Immature natural killer cell (primary cell): Measurements from ENCODE around the gene UNC13C. TPM values are rescaled to one million over a fixed set of nuclear protein-coding genes. Genes with fewer than 3 reads are reported as not detected.
A peak's percentile ranks its signal among the peaks of the same experiment; 100 is the strongest.

Source experiments
- DNase-seq, 3 donors: peaks; one replicate each; pipeline ENCODE4 v3.0.0; 2022; ENCODE audit warnings: mixed read lengths in 1 of 3
- H3K27ac Mint-ChIP-seq, 6 donors: one replicate each; pipeline ENCODE4 v1.8.0; 2020; ENCODE audit warnings: mixed read lengths in 6 of 6, mild to moderate bottlenecking in 5 of 6, inconsistent platforms in 4 of 6, moderate library complexity in 3 of 6
- H3K27me3 Mint-ChIP-seq, 3 donors: one replicate each; pipeline ENCODE4 v1.8.0; 2020 to 2021; ENCODE audit warnings: low read depth in 3 of 3, mild to moderate bottlenecking in 3 of 3, mixed read lengths in 3 of 3, moderate library complexity in 3 of 3, inconsistent platforms in 1 of 3
- H3K36me3 Mint-ChIP-seq, 3 donors: one replicate each; pipeline ENCODE4 v1.8.0; 2020; ENCODE audit warnings: mixed read lengths in 3 of 3, inconsistent platforms in 2 of 3, mild to moderate bottlenecking in 2 of 3
- H3K4me1 Mint-ChIP-seq, 2 donors: one replicate each; pipeline ENCODE4 v1.8.0; 2020; ENCODE audit warnings: inconsistent platforms in 2 of 2, mild to moderate bottlenecking in 2 of 2, mixed read lengths in 2 of 2, moderate library complexity in 1 of 2
- H3K4me3 Mint-ChIP-seq, 5 donors: one replicate each; pipeline ENCODE4 v1.8.0; 2020; ENCODE audit warnings: mild to moderate bottlenecking in 5 of 5, mixed read lengths in 5 of 5, inconsistent platforms in 3 of 5, moderate library complexity in 3 of 5
- H3K9me3 Mint-ChIP-seq, 6 donors: one replicate each; pipeline ENCODE4 v1.8.0; 2020; ENCODE audit warnings: mild to moderate bottlenecking in 6 of 6, mixed read lengths in 6 of 6, inconsistent platforms in 4 of 6, moderate library complexity in 3 of 6
- polyA plus RNA-seq, 3 donors: library from polyadenylated mRNA; unstranded; fragments of 300-500 nt; fragmentation: Illumina TruSeq; gene quantifications; one replicate each; pipeline ENCODE4 v1.2.3, GENCODE V29; 2021

UNC13C gene
- polyA plus RNA-seq, 3 donors from 2014 or later = not detected

DNA sequence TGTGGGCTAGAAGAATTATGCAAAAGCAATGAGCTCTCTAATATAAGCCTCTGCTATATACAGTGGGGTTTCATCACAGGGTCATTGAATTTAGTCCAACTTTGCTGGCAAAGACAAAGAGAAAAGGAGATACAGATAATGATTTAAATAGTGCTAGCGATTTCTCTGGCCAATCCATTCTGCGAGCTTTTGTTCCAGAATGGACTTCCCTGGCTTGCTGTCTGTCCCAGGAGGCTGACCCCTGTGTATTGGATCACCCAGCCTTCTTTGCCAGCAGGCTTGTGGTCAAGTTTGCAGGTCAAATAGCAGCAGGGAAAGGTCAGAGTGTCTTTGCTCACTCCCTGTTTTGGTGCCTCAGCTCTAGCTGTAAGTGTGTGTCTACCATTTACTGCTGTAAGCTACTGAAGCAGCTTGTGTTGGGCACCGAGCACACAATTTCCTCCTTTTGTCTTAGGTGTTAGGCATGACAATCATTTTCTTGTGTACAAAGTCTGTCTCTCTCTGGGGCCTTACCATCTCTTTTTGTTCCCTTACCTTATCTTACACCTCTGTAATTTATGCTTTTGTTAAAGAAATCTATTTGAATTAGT lies 55.7 kb downstream of the UNC13C start:
- Mint-ChIP-seq H3K27ac (no peak overlapping the region), H3K9me3 (peaks cover 0 to 6% (median 3%) of the 10 kb centered on the region in 6 donors), H3K4me3 (no peak overlapping the region), H3K4me1 (no peaks in the 10 kb centered on the region), H3K36me3 (no peaks in the 10 kb centered on the region), H3K27me3 (peaks cover 0 to 2% (median 0%) of the 10 kb centered on the region in 3 donors)
- no peak for DNase-seq

DNA sequence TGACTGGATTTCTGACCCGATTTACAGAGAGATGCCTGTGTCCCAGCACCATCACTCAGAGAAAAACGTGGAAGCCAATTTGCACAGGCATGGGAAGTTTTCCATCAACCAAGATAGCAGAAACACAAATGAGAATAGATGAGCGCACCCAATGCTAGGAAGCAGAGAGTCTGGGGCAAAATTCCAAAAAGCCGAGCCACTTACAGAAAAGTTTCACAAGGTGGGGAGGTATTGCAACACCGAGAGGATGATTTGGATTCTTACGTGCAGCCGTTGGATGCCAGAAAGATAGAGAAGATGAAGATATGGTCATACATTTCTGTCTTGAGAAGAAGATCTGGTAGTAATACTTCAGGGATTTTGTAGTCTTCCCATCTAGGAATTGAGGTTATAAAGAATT lies 57.4 kb downstream of the UNC13C start:
- H3K9me3 Mint-ChIP-seq = peaks cover 0 to 6% (median 3%) of the 10 kb centered on the region in 6 donors

DNA sequence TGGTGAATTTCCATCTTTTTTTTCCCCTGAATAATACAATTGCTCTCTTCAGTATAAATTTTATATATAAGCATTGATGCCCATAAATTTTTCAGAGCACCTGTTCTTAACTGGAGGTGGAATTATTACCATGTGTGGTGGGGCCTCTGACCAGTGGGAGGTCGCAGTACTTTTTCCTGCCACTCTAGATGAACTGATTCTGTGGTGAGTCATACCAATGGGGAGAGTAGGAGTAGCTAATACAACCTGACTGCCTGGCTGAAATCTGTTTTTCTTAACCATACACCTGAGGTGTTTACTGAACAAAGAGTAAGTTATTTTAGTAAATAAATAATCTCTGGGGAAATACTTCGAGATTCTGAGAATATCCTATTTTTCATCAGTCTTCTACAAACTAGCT lies 67.2 kb downstream of the UNC13C start:
- Mint-ChIP-seq H3K9me3 (peaks cover 0 to 19% (median 3%) of the 10 kb centered on the region in 6 donors), H3K27ac (no peak overlapping the region), H3K4me3 (no peak overlapping the region), H3K27me3 (peaks cover 0 to 1% (median 0%) of the 10 kb centered on the region in 3 donors), H3K4me1 (no peaks in the 10 kb centered on the region), H3K36me3 (no peaks in the 10 kb centered on the region)
- no peak for DNase-seq

More for the DNA sequence above, 57.4 kb downstream of the UNC13C start:
- H3K4me1 Mint-ChIP-seq = no peaks in the 10 kb centered on the region
- H3K36me3 Mint-ChIP-seq = no peaks in the 10 kb centered on the region
- H3K27me3 Mint-ChIP-seq = peaks cover 0 to 2% (median 0%) of the 10 kb centered on the region in 3 donors
- no peak overlapping the region for H3K4me3 Mint-ChIP-seq
- no peak for DNase-seq
- no peak overlapping the region for H3K27ac Mint-ChIP-seq

DNA sequence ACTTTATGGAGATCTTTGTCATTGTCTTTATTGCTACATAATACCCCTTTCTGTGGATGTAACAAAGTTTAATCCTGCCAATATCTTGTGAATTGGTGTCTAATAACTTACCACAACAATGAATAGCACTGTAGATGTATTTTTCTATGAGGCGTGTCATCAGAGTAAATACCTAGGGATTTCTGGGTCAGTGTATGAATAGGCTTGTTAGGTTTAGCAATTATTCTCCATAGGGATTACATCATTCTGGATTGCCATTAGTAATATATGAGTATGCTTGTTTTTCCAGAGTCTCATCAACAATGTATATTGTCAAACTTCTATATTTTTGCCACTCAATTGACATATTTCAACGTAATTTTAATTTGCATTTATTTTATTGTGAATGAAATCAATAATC lies 67.9 kb downstream of the UNC13C start:
- no peak overlapping the region for H3K4me3 Mint-ChIP-seq
- no peaks in the 10 kb centered on the region for H3K36me3 Mint-ChIP-seq
- no peaks in the 10 kb centered on the region for H3K4me1 Mint-ChIP-seq
- H3K9me3 Mint-ChIP-seq = peaks cover 0 to 24% (median 2%) of the 10 kb centered on the region in 6 donors
- H3K27ac Mint-ChIP-seq = no peak overlapping the region
- DNase-seq = no peak
- peaks cover 0 to 1% (median 0%) of the 10 kb centered on the region in 3 donors for H3K27me3 Mint-ChIP-seq

DNA sequence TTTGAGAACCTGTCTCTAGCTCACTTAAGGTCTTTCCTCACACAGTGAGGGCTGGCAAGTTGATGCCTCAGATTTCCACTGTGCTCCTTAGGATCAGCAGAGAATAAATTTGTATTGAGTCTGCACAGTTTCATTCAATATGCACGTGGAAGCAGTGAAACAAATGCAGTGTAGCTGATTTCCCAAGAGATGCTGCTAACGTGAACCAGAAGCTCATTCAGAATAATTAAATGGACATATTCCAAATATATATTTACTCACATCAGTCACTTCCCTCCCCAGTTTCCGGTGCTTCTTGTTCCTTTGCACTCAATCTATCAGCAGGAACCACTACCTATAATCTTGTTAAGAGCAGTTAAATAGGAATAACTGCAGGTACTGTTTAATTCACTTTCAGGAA lies 86.1 kb downstream of the UNC13C start:
- no peak overlapping the region for H3K4me3 Mint-ChIP-seq
- H3K27me3 Mint-ChIP-seq = peaks cover 0 to 2% (median 0%) of the 10 kb centered on the region in 3 donors
- no peaks in the 10 kb centered on the region for H3K36me3 Mint-ChIP-seq
- peaks cover 0 to 10% (median 2%) of the 10 kb centered on the region in 6 donors for H3K9me3 Mint-ChIP-seq
- no peak overlapping the region for H3K27ac Mint-ChIP-seq
- no peak for DNase-seq
- H3K4me1 Mint-ChIP-seq = no peaks in the 10 kb centered on the region

DNA sequence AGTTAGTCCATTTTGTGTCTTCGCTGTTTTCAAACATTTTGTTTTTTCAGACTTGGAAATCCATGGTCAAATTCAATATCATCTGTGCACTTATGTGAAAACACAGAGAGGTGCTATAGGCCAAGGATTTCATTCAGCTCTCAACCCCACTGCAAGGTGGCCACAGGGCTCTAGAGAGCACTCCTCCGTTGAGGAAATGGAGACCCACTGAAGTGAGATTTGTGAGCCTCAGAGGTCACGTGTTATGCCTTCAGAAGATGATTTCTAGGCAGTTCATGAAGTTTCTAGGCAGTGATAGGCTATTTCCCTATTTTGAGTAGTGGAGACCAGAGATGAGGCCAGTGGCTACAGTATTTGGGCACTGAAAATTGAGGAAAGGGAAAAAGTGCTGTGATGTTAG lies 88.2 kb downstream of the UNC13C start:
- H3K9me3 Mint-ChIP-seq = peaks cover 0 to 10% (median 2%) of the 10 kb centered on the region in 6 donors
- no peaks in the 10 kb centered on the region for H3K36me3 Mint-ChIP-seq

DNA sequence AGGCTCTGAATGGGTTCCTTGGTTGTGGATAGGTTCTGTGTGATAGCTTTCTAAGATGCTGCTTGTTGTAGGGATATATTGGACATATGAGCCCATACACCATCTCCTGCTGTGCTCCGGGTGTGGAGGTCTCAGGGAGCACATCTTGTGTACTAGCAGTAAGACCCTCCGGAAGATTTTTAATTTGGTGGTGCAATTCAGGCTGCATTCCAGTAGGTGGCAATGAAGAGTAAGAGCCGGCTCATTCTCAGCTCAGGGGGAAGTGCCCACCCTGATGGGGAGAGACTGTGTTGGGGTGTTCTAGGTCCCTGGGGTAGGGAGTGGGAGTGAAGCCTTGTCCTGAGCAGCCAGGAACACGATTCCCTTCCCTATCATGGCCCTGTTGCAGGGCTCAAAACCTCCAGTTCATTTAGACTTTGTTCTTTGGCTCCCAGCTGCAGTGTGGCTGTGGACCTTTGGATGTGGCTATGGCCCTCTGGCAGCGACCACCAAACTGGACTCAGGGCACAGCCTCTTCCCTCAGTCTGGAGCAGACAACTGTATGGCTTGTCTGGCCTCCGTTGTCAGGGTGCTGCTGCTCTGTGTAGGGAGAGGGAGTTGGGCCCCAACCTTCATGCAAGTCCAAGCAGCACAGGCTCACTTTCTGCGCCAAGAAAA lies 104.7 kb downstream of the UNC13C start:
- Mint-ChIP-seq H3K27ac (no peak overlapping the region), H3K4me1 (no peaks in the 10 kb centered on the region), H3K36me3 (no peaks in the 10 kb centered on the region), H3K9me3 (no peaks in the 10 kb centered on the region), H3K27me3 (peaks cover 0 to 1% (median 0%) of the 10 kb centered on the region in 3 donors), H3K4me3 (no peak overlapping the region)
- DNase-seq = peak in 1 of 3 donors; percentile 4

More for the DNA sequence above, 88.2 kb downstream of the UNC13C start:
- H3K27ac Mint-ChIP-seq = no peak overlapping the region
- no peak overlapping the region for H3K4me3 Mint-ChIP-seq
- H3K27me3 Mint-ChIP-seq = no peaks in the 10 kb centered on the region
- no peak for DNase-seq
- H3K4me1 Mint-ChIP-seq = no peaks in the 10 kb centered on the region

DNA sequence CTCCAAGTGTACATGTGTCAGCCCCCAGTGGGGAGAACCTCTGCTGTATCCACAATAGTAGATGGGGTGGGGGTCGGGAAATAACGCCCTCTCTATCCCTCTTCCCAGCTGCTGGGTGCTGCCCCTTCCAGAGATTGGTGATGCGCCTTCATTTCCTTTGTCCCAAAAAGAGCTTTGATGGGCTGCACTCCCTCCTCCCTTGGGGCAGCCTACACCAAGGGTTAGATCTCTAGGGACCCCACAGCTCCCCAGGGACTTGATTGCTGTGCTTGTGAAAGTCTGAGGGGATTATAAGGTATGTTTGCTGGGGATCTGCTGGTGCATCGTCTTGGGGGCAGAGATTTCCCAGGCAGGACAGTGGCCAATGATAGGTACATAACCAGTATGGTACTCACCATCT lies 105.3 kb downstream of the UNC13C start:
- Mint-ChIP-seq H3K36me3 (no peaks in the 10 kb centered on the region), H3K9me3 (no peaks in the 10 kb centered on the region), H3K4me1 (no peaks in the 10 kb centered on the region), H3K27me3 (peaks cover 0 to 1% (median 1%) of the 10 kb centered on the region in 3 donors), H3K27ac (no peak overlapping the region), H3K4me3 (no peak overlapping the region)
- DNase-seq = no peak

DNA sequence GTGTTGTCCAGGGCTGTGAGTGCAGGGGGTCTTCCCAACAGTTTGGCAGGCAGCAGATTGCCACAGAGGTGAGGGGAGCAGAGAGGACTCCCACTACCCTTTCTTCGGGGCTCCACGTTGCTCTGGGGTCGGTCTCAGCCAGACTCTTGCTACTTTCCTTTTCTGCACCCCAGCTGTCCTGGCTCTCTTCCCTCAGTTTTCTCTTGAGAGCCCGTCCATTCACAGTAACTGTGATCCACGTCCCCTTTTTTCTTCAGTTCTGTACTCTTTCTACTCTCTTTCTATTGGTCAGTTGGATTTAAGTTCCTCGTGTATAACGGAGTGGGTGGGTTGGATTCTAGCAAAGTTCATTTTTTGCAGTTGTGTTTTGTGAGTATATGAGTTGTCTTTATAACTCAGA lies 105.8 kb downstream of the UNC13C start:
- no peak overlapping the region for H3K27ac Mint-ChIP-seq
- no peaks in the 10 kb centered on the region for H3K36me3 Mint-ChIP-seq
- H3K9me3 Mint-ChIP-seq = no peaks in the 10 kb centered on the region
- no peak overlapping the region for H3K4me3 Mint-ChIP-seq
- peaks cover 0 to 1% (median 1%) of the 10 kb centered on the region in 3 donors for H3K27me3 Mint-ChIP-seq
- DNase-seq = no peak
- H3K4me1 Mint-ChIP-seq = no peaks in the 10 kb centered on the region

DNA sequence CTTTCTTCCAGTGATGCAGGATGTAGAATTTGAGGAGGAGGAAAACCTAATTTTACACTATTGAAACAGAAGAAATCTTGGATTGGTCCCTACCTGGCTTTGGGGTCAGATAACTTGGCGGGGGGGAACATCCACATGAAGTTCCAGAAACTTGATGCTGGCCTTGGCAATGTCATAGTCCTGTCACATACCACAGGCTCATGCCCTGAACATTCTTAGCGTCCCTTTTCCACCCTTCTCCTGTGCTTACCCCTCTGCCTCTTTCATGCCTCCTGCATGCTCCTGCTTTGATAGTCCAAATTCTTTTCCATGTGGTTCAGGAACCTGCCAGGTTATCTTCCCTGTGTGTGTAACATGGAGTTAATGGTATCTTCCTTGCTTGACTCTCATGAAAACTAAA lies 110.6 kb downstream of the UNC13C start:
- no peaks in the 10 kb centered on the region for H3K9me3 Mint-ChIP-seq
- H3K36me3 Mint-ChIP-seq = no peaks in the 10 kb centered on the region
- no peak for DNase-seq
- peaks cover 0 to 4% (median 1%) of the 10 kb centered on the region in 3 donors for H3K27me3 Mint-ChIP-seq
- H3K4me1 Mint-ChIP-seq = no peaks in the 10 kb centered on the region
- H3K4me3 Mint-ChIP-seq = no peak overlapping the region
- no peak overlapping the region for H3K27ac Mint-ChIP-seq

DNA sequence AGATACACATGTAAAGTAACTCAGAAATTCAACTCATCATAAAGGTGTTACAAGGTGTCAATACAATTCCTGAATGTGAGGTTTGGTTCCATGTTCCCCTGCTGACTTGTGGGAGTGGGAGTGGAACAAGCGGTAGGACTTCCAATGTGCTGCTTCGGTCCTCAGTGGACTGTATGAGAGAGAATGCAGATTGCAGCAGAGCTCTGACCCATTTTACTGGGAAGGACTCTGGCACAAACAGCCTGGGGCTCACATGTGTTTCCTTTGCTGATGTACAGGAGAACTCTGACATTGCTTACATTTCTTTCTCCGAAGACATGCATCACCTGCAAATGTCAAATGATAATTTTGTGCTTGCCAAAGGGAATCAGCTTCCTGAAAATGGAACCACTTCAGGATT lies 111.5 kb downstream of the UNC13C start:
- H3K9me3 Mint-ChIP-seq = no peaks in the 10 kb centered on the region
- H3K4me1 Mint-ChIP-seq = no peaks in the 10 kb centered on the region
- H3K27me3 Mint-ChIP-seq = peaks cover 0 to 4% (median 1%) of the 10 kb centered on the region in 3 donors
- H3K27ac Mint-ChIP-seq = no peak overlapping the region
- H3K36me3 Mint-ChIP-seq = no peaks in the 10 kb centered on the region
- no peak for DNase-seq
- no peak overlapping the region for H3K4me3 Mint-ChIP-seq

DNA sequence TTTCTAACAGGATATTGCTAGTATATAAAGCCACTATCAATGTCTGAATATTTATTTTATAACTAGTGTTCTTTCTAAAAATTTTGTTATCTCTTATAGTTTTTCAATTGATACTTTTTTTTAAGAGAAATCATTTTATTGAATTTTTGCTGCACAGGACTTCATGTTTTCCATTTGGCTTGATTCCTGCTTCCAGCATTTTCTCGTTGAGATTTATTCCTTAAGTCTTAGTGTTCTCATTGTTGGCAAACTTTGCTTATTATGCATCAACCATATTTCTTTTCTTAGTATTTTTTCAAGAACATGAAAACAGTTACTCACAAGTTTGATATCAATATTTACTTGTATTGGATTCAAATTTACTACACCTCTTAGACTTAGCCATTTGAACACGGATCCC lies 113.4 kb downstream of the UNC13C start:
- no peak overlapping the region for H3K4me3 Mint-ChIP-seq
- H3K9me3 Mint-ChIP-seq = no peaks in the 10 kb centered on the region
- DNase-seq = no peak
- H3K27me3 Mint-ChIP-seq = peaks cover 0 to 4% (median 1%) of the 10 kb centered on the region in 3 donors
- no peak overlapping the region for H3K27ac Mint-ChIP-seq
- no peaks in the 10 kb centered on the region for H3K4me1 Mint-ChIP-seq
- no peaks in the 10 kb centered on the region for H3K36me3 Mint-ChIP-seq

DNA sequence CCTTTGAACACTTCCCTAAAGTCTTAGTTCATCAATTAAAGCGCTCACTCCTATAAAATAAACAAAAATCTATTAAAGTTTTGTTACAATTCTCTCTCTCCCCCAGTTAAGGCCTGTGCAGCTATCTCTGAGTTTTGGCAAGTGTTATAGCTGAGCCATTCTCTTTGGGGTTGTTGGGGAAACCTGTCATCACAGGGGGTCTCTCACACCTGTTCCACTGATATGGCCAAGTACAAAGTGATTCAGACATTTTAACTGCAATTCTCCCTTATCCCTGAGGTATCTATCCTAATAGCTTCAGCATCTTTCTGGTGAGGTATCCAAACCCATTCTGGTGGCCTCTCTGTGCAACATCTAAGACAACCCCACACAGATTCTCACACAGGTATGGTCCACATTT lies 116.4 kb downstream of the UNC13C start:
- no peak overlapping the region for H3K27ac Mint-ChIP-seq
- no peak for DNase-seq
- no peaks in the 10 kb centered on the region for H3K9me3 Mint-ChIP-seq
- H3K4me1 Mint-ChIP-seq = no peaks in the 10 kb centered on the region
- H3K27me3 Mint-ChIP-seq = no peaks in the 10 kb centered on the region
- no peaks in the 10 kb centered on the region for H3K36me3 Mint-ChIP-seq
- no peak overlapping the region for H3K4me3 Mint-ChIP-seq

DNA sequence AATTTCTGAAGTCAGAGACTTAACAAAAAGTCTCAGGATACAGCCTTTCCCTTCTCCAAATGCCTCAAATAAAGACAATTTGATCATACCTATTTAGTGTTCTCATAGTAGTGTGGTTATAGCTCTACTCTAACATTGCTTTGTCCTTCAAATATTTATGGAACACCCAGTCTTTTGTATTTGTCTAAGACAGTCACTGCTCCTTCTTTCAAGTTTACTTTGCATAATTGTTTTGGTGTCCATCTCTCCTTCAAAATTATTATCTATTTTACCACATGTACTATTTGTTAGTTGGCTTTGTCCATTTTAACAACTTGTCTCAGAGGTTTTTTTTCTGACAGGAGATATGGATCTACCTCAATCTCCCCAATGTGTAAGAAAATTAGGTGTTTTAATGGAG lies 118.8 kb downstream of the UNC13C start:
- H3K27me3 Mint-ChIP-seq = no peaks in the 10 kb centered on the region
- no peaks in the 10 kb centered on the region for H3K4me1 Mint-ChIP-seq
- no peak overlapping the region for H3K27ac Mint-ChIP-seq
- H3K9me3 Mint-ChIP-seq = peaks cover 0 to 8% (median 0%) of the 10 kb centered on the region in 6 donors
- no peak for DNase-seq
- H3K4me3 Mint-ChIP-seq = no peak overlapping the region
- no peaks in the 10 kb centered on the region for H3K36me3 Mint-ChIP-seq

DNA sequence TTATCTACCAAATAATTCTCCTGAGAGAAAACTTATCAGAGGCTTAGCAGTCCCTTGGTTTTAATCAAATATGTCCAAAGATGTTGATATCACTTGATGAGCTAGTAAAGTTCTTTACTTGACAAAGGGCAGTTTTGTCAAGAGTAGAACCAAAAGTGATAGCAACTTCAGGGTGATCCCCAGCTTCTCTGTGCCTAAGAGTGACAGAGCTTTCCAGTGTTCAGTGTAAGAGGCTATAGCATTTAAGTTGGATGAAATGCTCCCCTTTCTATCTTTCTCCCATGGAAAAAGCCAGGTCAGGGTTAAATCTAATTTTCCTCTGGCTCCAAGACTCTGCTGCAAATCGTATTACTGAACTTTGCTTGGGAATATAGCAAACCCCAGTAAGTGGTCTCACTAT lies 120.8 kb downstream of the UNC13C start:
- Mint-ChIP-seq H3K4me3 (no peak overlapping the region), H3K9me3 (peaks cover 0 to 10% (median 0%) of the 10 kb centered on the region in 6 donors)

More for the DNA sequence above, 120.8 kb downstream of the UNC13C start:
- H3K27me3 Mint-ChIP-seq = no peaks in the 10 kb centered on the region
- no peak overlapping the region for H3K27ac Mint-ChIP-seq
- no peak for DNase-seq
- no peaks in the 10 kb centered on the region for H3K36me3 Mint-ChIP-seq
- no peaks in the 10 kb centered on the region for H3K4me1 Mint-ChIP-seq
